Activated gamma-delta T cell (primary cell): ENCODE data around the gene CCNT1.
"Not testable (repeated sequence)": the region's sequence is repeated elsewhere in the genome, so short reads cannot be mapped to it uniquely, and the experiment has no call there.

Source experiments
- DNase-seq: peaks from one replicate; lab custom pipeline; 2025; lab: John Stamatoyannopoulos, UW
- total RNA-seq, 2 donors: gene quantifications; one replicate each; lab custom pipeline; 2026; lab: John Stamatoyannopoulos, UW

CCNT1 gene
- total RNA-seq = 123 to 141 reads per million in 2 donors

DNA sequence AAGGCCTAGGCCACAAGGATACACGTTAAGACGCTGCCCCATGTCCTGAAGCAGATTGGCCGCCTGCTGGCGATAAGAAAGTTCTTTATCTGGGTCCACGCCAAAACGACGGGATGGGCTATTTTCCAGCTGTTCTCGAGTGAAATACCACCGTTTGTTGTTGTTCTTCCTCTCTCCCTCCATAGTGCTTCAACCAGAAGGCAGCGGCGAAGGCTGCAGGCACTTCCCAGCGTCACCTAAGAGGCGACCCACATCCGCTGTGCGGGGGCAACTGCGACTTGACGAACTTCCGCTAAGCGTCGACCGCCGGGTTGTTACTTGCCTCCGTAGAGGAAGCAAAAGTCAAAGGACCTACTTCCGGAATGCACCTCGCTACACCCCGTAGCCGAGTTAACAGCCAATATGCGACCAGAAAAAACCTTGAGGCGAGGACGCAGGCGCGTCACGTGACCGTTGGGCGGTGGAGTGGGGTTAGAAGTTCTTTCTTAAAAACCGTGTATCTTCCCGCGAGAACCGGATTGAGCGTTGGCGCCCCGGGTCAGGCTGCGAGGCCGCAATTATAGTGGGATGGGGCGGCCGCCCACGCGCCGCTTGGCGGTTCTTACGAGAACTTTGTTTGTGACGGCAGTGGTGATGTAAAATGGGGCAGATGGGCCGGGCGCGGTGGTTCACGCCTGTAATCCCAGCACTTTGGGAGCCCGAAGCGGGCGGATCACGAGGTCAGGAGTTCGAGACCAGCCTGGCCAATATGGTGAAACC lies at the start of gene CCNT1:
CCNT1 (minus strand) TSS at position 215 of the 759 bp plus-strand sequence; CDS start at position 183, 32 bp downstream.
- peak; percentile 96 for DNase-seq

GRCh38 chr12:48765753-48766162 lies 49.3 kb upstream of the CCNT1 start:
- DNase-seq = no peak

DNA sequence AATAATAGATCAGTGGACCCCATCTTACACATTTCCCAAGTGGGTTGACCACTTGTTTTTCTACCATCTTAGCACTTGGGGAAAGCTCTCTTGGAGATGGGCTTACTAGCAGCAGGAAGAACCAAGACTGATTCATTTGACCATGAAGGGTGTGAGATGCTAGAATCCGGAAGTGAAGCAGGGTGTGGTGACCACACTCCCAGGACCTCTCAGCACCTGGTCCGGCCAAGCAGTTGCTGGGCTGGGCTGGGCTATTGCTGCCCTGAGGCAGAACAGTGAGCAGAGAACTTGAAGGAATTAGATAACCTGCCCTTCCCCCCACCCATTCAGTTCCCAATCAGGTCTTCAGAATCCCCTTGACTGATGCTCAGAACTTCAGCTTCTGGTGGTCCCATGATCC lies 48.0 kb upstream of the CCNT1 start:
- DNase-seq = no peak

DNA sequence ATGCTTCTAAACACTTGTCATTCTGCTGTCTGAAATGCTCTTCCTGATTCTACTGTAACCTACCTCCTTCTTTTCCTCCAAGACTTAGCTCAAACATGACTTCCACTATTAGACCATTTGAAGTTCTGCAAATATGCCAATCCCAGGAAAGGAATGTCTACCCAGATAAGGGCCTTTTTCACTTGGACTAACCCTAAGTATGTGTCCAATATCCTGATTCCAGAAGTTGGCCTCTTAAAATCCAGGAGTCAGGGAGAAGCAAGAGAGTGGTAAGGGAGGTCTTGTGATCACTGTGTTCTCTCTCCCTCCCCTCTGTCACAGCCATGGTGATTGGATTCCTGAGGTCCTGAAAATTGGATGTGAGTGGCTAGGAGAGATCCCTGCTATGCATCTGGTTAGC lies 42.2 kb upstream of the CCNT1 start:
- no peak for DNase-seq

- DNase-seq = no peak
Measured at GRCh38 chr12:48758186-48758585, 41.7 kb upstream of the CCNT1 start.

DNA sequence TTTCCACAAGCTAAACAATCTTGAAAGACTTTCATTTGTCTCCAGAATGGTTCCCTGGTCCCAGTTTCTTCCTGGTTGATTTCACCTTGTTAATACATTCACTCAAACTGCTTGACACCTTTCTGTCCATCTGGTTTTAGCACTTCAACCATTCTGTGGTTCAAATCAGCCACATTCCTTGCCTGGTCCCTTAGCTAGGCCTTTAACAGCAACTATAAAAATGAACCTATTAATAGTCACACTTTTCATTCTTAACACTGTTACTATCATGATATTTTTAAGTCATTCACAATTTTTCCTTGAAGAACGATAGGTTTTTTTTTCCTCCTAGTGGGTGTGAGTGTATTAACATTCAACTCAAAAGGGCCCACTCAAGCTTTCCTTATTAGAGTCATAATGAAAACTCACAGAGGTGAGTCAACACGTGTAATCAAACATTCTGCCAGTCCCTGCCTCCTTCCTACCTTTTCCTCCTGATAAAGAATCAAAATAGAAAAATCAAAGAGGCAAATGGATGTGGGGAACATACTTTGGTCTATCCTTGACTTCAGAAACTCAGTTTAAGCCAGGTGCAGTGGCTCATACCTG lies 34.4 kb upstream of the CCNT1 start:
- no peak for DNase-seq

DNA sequence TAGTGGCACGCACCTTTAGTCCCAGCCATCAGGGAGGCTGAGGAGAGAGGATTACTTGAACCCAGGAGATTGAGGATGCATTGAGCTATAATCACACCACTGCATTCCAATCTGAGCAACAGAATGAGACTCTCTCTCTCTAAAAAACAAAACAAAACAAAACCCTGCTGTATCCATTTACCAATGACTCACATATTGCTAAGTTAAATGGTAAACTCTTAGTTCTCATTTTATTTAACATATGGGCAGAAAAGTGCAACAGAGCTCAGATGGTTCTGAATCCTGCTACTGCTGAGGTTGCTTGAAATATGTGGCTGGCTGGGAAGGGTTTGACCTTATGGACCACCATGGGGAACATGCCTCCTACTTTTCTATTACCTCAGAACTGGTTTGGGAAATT lies 33.7 kb upstream of the CCNT1 start:
- no peak for DNase-seq

GRCh38 chr12:48744251-48745008 lies 27.9 kb upstream of the CCNT1 start:
- no peak for DNase-seq

DNA sequence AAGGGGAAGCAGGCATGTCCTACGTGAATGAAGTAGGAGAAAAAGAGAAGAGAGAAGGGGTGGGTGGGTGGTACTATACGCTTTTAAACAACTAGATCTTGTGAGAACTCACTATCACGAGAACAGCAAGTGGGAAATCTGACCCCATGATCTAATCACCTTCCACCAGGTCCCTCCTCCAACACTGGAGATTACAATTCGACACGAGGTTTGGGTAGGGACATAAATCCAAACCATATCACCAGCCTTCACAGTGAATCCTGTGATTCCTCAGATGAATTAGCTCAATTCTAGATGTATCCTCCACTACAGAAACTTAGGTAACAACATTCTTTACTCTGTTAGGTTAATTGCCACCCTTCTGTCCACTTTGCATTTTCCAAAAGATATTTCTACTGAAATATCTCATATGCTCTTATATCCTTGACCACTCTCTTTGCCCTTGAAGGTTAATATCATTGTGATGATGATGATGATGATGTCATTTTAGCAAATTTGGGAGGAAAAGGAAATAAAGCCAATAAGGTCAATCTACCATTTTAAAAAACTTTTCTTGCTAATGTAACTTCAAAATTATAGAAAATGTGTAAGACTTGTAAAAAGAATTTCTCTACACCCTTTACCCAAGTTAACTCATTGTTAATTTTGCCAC lies 23.2 kb upstream of the CCNT1 start:
- no peak for DNase-seq

GRCh38 chr12:48736456-48736855 lies 19.9 kb upstream of the CCNT1 start:
- no peak for DNase-seq

GRCh38 chr12:48728807-48729206 lies 12.3 kb upstream of the CCNT1 start:
- DNase-seq = no peak

DNA sequence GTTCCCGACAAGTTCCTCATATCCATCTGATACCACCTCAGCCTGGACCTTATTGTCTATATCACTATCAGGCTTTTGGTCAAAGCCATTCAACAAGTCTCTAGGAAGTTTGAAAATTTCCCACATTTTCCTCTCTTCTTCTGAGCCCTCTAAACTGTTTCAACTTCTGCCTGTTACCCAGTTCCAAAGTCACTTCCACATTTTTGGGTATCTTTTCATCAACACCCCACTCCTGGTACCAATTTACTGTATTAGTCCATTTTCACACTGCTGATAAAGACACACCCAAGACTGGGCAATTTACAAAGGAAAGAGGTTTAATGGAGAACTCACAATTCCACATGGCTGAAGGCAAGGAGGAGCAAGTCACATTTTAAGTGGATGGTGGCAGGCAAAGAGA lies 4.2 kb upstream of the CCNT1 start:
- not testable (repeated sequence) for DNase-seq

- not testable (repeated sequence) for DNase-seq
Measured at GRCh38 chr12:48720171-48720570, 3.7 kb upstream of the CCNT1 start.

GRCh38 chr12:48719002-48719401 lies 2.5 kb upstream of the CCNT1 start:
- not testable (repeated sequence) for DNase-seq

DNA sequence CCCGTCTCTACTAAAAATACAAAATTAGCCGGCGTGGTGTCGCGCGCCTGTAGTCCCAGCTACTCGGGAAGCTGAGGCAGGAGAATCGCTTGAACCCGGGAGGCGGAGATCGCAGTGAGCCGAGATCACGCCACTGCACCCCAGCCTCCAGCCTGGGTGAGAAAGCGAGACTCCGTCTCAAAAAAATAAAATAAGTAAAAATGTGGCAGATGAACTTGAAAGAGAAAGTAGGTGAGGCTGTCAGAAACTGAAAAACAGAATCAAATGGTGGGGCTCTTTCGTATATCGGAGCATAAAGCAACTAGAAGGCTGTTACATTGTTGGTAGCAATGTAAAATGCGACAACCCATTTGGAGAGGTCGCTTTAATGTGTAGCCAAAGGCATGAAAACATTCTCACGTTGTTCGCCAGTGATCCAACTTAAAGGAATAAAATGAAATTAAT lies 767 bp upstream of the CCNT1 start:
- DNase-seq = no peak

DNA sequence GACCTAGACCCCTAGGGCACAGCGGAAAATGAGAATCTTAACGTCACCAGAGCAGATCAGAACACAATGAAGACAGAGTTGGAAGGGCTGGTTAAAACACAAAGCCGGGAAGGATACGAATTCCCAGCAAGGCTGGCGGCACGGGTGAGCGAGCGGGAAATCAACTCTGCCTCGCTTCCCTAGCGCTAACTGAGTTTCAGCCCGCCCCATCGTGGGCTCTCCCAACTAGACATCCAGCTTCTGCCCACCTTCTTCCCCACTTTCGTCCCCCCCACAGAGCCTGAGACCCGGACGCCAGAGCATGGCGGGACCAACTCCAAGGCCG lies 377 bp downstream of the CCNT1 start:
- no peak for DNase-seq

GRCh38 chr12:48712209-48712608 lies 4.3 kb downstream of the CCNT1 start:
- DNase-seq = no peak

- not testable (repeated sequence) for DNase-seq
Measured at GRCh38 chr12:48698822-48699221, 17.7 kb downstream of the CCNT1 start.

- no peak for DNase-seq
Measured at GRCh38 chr12:48696626-48697025, 19.9 kb downstream of the CCNT1 start.

GRCh38 chr12:48695859-48696258 lies 20.6 kb downstream of the CCNT1 start:
- DNase-seq = no peak

- DNase-seq = no peak
Measured at GRCh38 chr12:48694038-48694437, 22.5 kb downstream of the CCNT1 start.

DNA sequence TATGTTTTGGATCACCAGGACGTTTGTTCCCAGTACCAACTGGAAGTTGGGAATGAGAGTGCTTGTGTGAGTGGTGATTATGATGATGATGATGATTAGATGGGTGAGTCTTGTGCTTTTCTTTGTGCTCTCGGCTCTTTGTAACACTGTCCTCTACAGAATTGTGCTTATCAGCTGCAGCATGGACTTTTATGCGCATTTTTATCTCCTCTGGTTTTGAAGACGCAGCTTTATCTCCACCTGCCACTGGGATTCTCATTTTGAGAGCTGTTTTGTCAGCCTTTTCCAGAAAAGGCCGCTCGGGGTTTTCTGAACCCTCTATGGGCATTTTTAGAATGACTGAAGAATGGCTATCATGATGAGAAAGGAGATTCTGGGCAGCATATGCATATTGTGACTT lies 22.9 kb downstream of the CCNT1 start:
- DNase-seq = no peak
